Neural progenitor cell (in vitro differentiated cells): Measurements from ENCODE around the gene GRAP. TPM values are rescaled to one million over a fixed set of nuclear protein-coding genes. Genes with fewer than 3 reads are reported as not detected.
"Not testable (repeated sequence)": the region's sequence is repeated elsewhere in the genome, so short reads cannot be mapped to it uniquely, and the experiment has no call there.

ENCODE experiments used
- DNase-seq: peaks from one replicate; pipeline ENCODE4 v3.0.0-alpha.2; 2016; ENCODE audit warnings: low spot score
- H2AFZ ChIP-seq: fragments of 200-600 bp; sonication (generic); replicated peaks from 2 replicates; pipeline ENCODE4 v1.6.1; 2016; ENCODE audit warnings: antibody characterized with exemption
- H3F3A ChIP-seq: fragments of 200-600 bp; sonication (generic); 2 replicates; pipeline ENCODE4 v1.6.1; 2016; ENCODE audit warnings: antibody characterized with exemption, low read depth
- H3K27ac ChIP-seq: fragments of 200-600 bp; sonication (generic); 2 replicates; pipeline ENCODE4 v1.5.1; 2016; ENCODE audit warnings: mild to moderate bottlenecking
- H3K27me3 ChIP-seq: fragments of 200-600 bp; sonication (generic); 2 replicates; pipeline ENCODE4 v1.6.1; 2016; ENCODE audit warnings: mild to moderate bottlenecking, moderate library complexity
- H3K36me3 ChIP-seq: fragments of 200-600 bp; sonication (generic); 2 replicates; pipeline ENCODE4 v1.5.1; 2016
- H3K4me1 ChIP-seq: fragments of 200-600 bp; sonication (generic); 2 replicates; pipeline ENCODE4 v1.6.1; 2016; ENCODE audit warnings: mixed run types
- H3K4me2 ChIP-seq: fragments of 200-600 bp; sonication (generic); 2 replicates; pipeline ENCODE4 v1.6.1; 2016
- H3K4me3 ChIP-seq: fragments of 200-600 bp; sonication (generic); 2 replicates; pipeline ENCODE4 v1.5.1; 2016
- H3K79me2 ChIP-seq: fragments of 200-600 bp; sonication (generic); 2 replicates; pipeline ENCODE4 v1.6.1; 2016; ENCODE audit warnings: low read depth
- H3K9ac ChIP-seq: fragments of 200-600 bp; sonication (generic); 2 replicates; pipeline ENCODE4 v1.6.1; 2016
- H3K9me3 ChIP-seq: fragments of 200-600 bp; sonication (generic); 2 replicates; pipeline ENCODE4 v1.5.1; 2016; ENCODE audit warnings: low read depth
- H4K20me1 ChIP-seq: fragments of 200-600 bp; sonication (generic); 2 replicates; pipeline ENCODE4 v1.6.1; 2016; ENCODE audit warnings: low read depth
- H3K27ac Mint-ChIP-seq: 3 replicates; pipeline ENCODE4 v1.8.0; 2021; ENCODE audit warnings: mixed read lengths
- H3K27me3 Mint-ChIP-seq: 2 replicates; pipeline ENCODE4 v1.8.0; 2022; ENCODE audit warnings: low read depth, mild to moderate bottlenecking, inconsistent platforms, moderate library complexity, mixed read lengths; ENCODE audit not compliant: insufficient read depth
- H3K36me3 Mint-ChIP-seq: 3 replicates; pipeline ENCODE4 v1.8.0; 2021; ENCODE audit warnings: mixed read lengths
- H3K4me1 Mint-ChIP-seq: 3 replicates; pipeline ENCODE4 v1.8.0; 2021; ENCODE audit warnings: mixed read lengths
- H3K4me3 Mint-ChIP-seq: 3 replicates; pipeline ENCODE4 v1.8.0; 2021; ENCODE audit warnings: mild to moderate bottlenecking, moderate library complexity, mixed read lengths
- H3K9me3 Mint-ChIP-seq: 3 replicates; pipeline ENCODE4 v1.8.0; 2020; ENCODE audit warnings: mixed read lengths
- total RNA-seq: library from RNA; depleted of rRNA; stranded (reverse); fragments of >200 nt; gene quantifications from 2 replicates; pipeline ENCODE4 v1.2.3, GENCODE V29; 2015; ENCODE audit warnings: low replicate concordance

Gene GRAP
- total RNA-seq, 1 donor from 2014 or later, result not detected

DNA sequence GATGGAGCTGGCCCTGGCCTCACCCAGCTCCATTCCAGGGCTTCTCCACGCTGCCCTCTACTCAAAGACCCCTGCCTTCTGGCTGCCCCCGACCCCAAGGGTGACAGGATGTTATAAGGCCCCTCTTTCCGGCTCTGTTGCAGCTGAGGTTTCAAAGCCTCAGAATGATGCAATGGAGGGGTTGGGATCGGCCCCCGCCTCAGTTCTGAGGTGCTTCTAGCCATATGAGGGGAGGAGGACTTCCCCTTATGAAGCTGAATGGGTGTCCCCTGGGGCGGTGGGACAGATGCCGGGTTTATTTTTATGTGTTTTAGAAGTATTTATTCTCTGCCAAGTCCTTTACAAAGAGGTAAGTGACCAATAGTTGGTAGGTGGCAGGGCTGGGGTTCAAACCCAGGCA, 2.1 kb upstream of the GRAP start:
- H3K9ac ChIP-seq, H3K27ac ChIP-seq, H3K36me3 ChIP-seq, H3K9me3 ChIP-seq, H3K4me3 Mint-ChIP-seq, H3K27me3 ChIP-seq, H3K27me3 Mint-ChIP-seq, H3K36me3 Mint-ChIP-seq, H3F3A ChIP-seq, H3K79me2 ChIP-seq, H3K4me1 Mint-ChIP-seq, H3K4me2 ChIP-seq, H3K9me3 Mint-ChIP-seq, DNase-seq, H2AFZ ChIP-seq, H4K20me1 ChIP-seq, H3K27ac Mint-ChIP-seq, H3K4me1 ChIP-seq, H3K4me3 ChIP-seq: not testable (repeated sequence)

DNA sequence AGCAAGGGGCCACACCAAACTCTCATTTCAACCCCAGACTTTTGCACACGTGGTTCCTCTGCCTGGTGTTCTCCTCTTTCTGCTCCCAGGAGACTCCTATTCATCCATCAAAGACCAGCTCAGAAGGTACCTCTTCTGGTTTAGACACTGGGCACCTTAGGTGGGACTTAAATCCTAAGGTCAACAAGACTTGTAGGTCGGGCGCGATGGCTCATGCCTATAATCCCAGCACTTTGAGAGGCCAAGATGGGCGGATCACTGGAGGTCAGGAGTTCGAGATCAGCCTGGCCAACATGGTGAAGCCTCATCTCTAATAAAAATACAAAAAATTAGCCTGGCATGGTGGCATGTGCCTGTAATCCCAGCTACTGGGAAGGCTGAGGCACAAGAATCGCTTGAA, 753 bp upstream of the GRAP start:
- H4K20me1 ChIP-seq, H3K9me3 ChIP-seq, H3K4me2 ChIP-seq, H3K4me3 ChIP-seq, H3K79me2 ChIP-seq, H3K4me1 Mint-ChIP-seq, H3K27ac ChIP-seq, DNase-seq, H3K27me3 Mint-ChIP-seq, H3K27me3 ChIP-seq, H3K27ac Mint-ChIP-seq, H3K4me3 Mint-ChIP-seq, H3K36me3 Mint-ChIP-seq, H3K9ac ChIP-seq, H2AFZ ChIP-seq, H3F3A ChIP-seq, H3K9me3 Mint-ChIP-seq, H3K4me1 ChIP-seq, H3K36me3 ChIP-seq: not testable (repeated sequence)

DNA sequence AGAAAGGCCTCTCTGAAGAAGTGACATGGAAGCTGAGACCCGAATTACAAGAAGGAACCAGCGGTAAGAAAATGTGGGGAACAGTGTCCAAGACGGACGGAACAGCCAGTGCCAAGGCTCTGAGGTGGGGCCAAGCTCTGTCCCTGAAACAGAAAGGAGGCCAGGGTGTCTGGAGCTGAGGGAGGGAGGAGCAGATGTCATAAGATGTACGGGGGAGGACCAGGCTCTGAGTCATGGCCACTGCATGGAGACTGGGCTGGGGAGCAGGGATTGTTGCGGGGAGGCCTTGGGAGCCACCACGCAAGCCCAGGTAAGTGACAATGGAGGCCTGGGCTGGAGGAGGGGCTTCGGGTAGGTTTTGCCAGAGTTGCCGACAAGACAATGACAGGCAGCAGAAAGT, 2.1 kb downstream of the GRAP start:
- not testable (repeated sequence) for H3K36me3 Mint-ChIP-seq, H4K20me1 ChIP-seq, H3K27ac Mint-ChIP-seq, DNase-seq, H2AFZ ChIP-seq, H3F3A ChIP-seq, H3K4me2 ChIP-seq, H3K27me3 ChIP-seq, H3K4me3 Mint-ChIP-seq, H3K4me1 ChIP-seq, H3K27me3 Mint-ChIP-seq, H3K4me1 Mint-ChIP-seq, H3K9me3 ChIP-seq, H3K27ac ChIP-seq, H3K79me2 ChIP-seq, H3K4me3 ChIP-seq, H3K9ac ChIP-seq, H3K36me3 ChIP-seq, H3K9me3 Mint-ChIP-seq

DNA sequence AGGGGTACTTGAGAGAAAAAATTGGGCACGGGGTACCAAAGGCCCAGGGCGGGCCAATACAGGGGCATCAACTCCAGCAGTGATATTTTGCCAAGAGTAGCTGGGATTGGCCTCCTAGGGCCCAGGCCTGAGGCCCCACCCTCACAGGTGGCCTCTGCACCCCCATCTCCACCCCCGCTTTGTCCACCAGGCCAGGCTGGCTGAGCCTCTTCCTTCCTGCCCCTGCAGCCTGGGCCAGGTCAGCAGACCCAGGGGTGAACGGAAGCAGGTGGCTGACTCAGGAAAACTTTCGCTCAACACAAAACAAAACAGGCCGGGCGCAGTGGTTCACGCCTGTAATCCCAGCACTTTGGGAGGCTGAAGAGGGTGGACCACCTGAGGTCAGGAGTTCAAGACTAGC, 3.7 kb downstream of the GRAP start:
- H3K9me3 ChIP-seq, H3K27me3 Mint-ChIP-seq, H3K9me3 Mint-ChIP-seq, H3K27ac Mint-ChIP-seq, H3K79me2 ChIP-seq, H2AFZ ChIP-seq, H3K4me3 ChIP-seq, H3K27me3 ChIP-seq, H3K4me1 ChIP-seq, H3K36me3 ChIP-seq, H4K20me1 ChIP-seq, H3K9ac ChIP-seq, H3K4me2 ChIP-seq, H3K4me1 Mint-ChIP-seq, H3K36me3 Mint-ChIP-seq, DNase-seq, H3K4me3 Mint-ChIP-seq, H3F3A ChIP-seq, H3K27ac ChIP-seq: not testable (repeated sequence)

DNA sequence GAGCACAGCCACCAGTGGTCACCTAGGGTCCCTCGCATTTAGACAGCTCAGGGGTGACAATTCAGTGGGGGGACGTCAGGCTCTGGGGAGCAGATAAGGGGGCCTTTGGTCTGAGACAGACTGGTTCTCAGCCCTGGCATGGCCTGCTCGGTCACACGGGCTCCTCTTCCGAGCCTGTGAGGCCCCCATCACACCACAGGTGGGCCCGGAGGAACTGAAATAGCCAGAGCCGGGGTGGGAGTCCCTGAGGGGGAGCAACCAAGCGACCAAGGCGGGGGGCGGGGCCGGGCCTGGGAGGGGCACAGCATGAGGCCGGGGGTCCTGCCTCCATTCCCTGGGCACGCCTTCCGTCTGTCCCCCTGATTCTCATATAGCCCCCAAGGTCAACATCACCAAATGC, 4.4 kb downstream of the GRAP start:
- H3K4me3 Mint-ChIP-seq, H3K27ac Mint-ChIP-seq, H3K79me2 ChIP-seq, H3K4me1 Mint-ChIP-seq, H3K27me3 ChIP-seq, H3K4me1 ChIP-seq, H3K4me2 ChIP-seq, H3F3A ChIP-seq, H4K20me1 ChIP-seq, H3K27me3 Mint-ChIP-seq, H3K9ac ChIP-seq, H2AFZ ChIP-seq, H3K27ac ChIP-seq, H3K9me3 ChIP-seq, H3K36me3 ChIP-seq, H3K36me3 Mint-ChIP-seq, DNase-seq, H3K9me3 Mint-ChIP-seq, H3K4me3 ChIP-seq: not testable (repeated sequence)

DNA sequence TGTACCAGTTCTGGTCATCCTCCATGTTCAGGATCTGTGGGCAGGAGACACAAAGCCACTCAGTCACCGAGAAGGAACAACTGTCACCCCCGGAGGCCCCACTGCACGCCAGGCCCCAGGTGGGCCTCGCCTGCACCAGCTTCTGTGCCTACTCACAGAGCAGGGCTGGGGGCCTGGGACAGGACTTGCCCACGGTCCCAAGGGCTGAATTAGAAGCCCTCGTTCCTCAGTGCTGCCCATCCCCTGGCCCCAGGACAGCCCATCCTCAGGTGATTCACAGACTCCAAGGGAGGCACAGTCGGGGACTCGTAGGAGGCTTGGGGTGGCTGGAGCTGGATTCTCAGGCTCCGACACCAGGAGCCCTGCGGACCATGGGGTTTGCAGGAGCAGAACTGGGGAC, 4.9 kb downstream of the GRAP start:
- not testable (repeated sequence) for H3K27ac Mint-ChIP-seq, H3K4me1 ChIP-seq, H3K4me2 ChIP-seq, H3K27ac ChIP-seq, H3K27me3 Mint-ChIP-seq, H3K9me3 Mint-ChIP-seq, H3K79me2 ChIP-seq, H3K9ac ChIP-seq, DNase-seq, H3K27me3 ChIP-seq, H3K4me3 Mint-ChIP-seq, H3K4me3 ChIP-seq, H3K9me3 ChIP-seq, H3F3A ChIP-seq, H4K20me1 ChIP-seq, H3K36me3 ChIP-seq, H3K4me1 Mint-ChIP-seq, H3K36me3 Mint-ChIP-seq, H2AFZ ChIP-seq

DNA sequence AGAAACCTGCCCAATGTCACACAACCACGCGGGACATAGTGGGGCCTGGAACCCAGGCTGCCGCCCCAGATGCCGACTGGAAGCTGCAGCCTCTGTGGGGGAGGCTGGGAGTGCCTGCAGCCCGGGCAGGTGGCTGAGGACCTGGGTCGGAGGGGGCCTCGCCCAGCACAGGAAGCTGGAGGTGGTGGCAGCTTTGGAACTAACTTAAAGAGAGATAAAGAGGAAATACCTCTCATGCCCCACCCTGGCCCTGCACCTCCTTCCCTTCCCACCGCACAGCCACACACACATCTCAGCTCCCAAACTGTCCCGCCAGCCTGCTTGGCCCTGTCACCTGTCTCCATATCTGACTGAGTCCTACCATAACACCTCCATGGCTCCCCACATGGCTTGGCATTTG, 6.4 kb downstream of the GRAP start:
- not testable (repeated sequence) for H3K27me3 ChIP-seq, H3K27me3 Mint-ChIP-seq, H3K4me2 ChIP-seq, H3K4me1 ChIP-seq, H3K27ac Mint-ChIP-seq, H3F3A ChIP-seq, H3K27ac ChIP-seq, H3K4me3 Mint-ChIP-seq, H3K4me1 Mint-ChIP-seq, H3K9me3 ChIP-seq, H3K79me2 ChIP-seq, H3K4me3 ChIP-seq, H4K20me1 ChIP-seq, H3K36me3 ChIP-seq, H2AFZ ChIP-seq, DNase-seq, H3K36me3 Mint-ChIP-seq, H3K9me3 Mint-ChIP-seq, H3K9ac ChIP-seq

DNA sequence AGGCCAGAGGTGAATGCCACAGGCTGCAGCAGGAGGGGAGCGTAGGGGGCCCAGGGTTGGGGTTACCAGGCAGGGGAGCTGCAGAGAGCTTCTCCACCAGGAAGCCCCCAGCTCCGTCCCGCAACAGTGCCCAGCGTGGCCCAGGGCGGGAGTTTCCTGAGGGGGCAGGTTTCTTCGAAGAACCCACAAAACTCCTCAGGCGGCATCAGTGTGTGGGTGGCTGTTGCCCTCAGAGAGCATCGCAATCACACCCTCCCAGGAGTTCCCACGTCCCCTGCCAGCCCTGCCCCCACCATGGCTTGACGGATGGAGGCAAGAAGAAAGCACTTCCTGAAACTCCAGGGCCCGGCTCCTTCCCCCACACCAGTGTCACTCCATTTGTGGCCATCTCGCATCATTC, 8.0 kb downstream of the GRAP start:
- H3K9me3 ChIP-seq, H3K4me1 Mint-ChIP-seq, H3K4me2 ChIP-seq, H3K27me3 ChIP-seq, H3K4me1 ChIP-seq, H3K27me3 Mint-ChIP-seq, DNase-seq, H2AFZ ChIP-seq, H3K79me2 ChIP-seq, H3K4me3 ChIP-seq, H3K36me3 ChIP-seq, H3K27ac Mint-ChIP-seq, H4K20me1 ChIP-seq, H3K27ac ChIP-seq, H3K4me3 Mint-ChIP-seq, H3F3A ChIP-seq, H3K36me3 Mint-ChIP-seq, H3K9ac ChIP-seq, H3K9me3 Mint-ChIP-seq: not testable (repeated sequence)

DNA sequence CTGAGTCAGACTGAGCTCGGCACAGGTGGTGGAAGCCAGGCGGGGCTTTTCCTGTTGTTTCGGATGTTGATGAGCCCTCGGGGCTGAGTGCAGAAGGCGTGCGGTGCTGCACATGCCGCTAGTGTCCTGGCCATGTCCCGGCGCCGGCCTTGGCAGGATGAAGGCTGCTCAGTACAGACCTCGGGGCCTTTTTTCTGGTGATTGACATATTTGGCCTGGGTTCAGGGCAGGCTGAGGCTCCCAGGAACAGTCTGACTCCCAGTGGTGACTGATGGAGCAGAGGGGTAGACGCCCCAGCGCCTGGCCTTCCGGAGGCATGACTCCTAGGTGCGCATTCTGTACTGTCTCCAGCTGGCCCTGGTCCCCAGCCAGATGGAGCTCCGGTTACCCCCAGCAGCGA, 8.8 kb downstream of the GRAP start:
- H3K4me3 ChIP-seq, H3K4me1 ChIP-seq, H3K27ac Mint-ChIP-seq, H3K27ac ChIP-seq, H3K4me3 Mint-ChIP-seq, H2AFZ ChIP-seq, H3F3A ChIP-seq, H3K36me3 Mint-ChIP-seq, H3K4me2 ChIP-seq, H3K9me3 Mint-ChIP-seq, H3K27me3 Mint-ChIP-seq, H3K9ac ChIP-seq, H3K27me3 ChIP-seq, H3K36me3 ChIP-seq, DNase-seq, H3K9me3 ChIP-seq, H3K4me1 Mint-ChIP-seq, H3K79me2 ChIP-seq, H4K20me1 ChIP-seq: not testable (repeated sequence)
